OCI-LY3 (cell line): ENCODE data around the gene PRCP.

ENCODE experiments used
- H2AFZ ChIP-seq: fragments of 200-600, 300-600 bp; shearing (Covaris generic); 2 replicates; pipeline ENCODE4 v1.6.0; 2014; ENCODE audit warnings: antibody characterized with exemption, low read depth, low read length
- H3K27ac ChIP-seq: fragments of 200-600, 300-600 bp; sonication (generic); 2 replicates; pipeline ENCODE4 v1.5.1; 2014; ENCODE audit warnings: mild to moderate bottlenecking, low read length, moderate library complexity, mixed read lengths
- H3K27me3 ChIP-seq: fragments of 200-600, 300-600 bp; sonication (generic); 2 replicates; pipeline ENCODE4 v1.6.1; 2014; ENCODE audit warnings: low read depth, low read length, mixed read lengths
- H3K36me3 ChIP-seq: fragments of 200-600, 300-600 bp; sonication (generic); replicated peaks from 2 replicates; pipeline ENCODE3; 2014; ENCODE audit warnings: low read depth, low read length, mixed read lengths
- H3K4me1 ChIP-seq: fragments of 300-600, 200-600 bp; sonication (generic); 2 replicates; pipeline ENCODE4 v1.6.1; 2014; ENCODE audit warnings: low read length, mixed read lengths
- H3K4me2 ChIP-seq: fragments of 200-600, 300-600 bp; sonication (generic); 2 replicates; pipeline ENCODE4 v1.6.1; 2014; ENCODE audit warnings: low read length, mixed read lengths
- H3K4me3 ChIP-seq: fragments of 300-600, 200-600 bp; sonication (generic); 2 replicates; pipeline ENCODE4 v1.5.1; 2014; ENCODE audit warnings: antibody characterized with exemption, mild to moderate bottlenecking, low read length, moderate library complexity
- H3K79me2 ChIP-seq: fragments of 300-600, 200-600 bp; shearing (Covaris generic); 2 replicates; pipeline ENCODE4 v1.6.1; 2014; ENCODE audit warnings: mild to moderate bottlenecking, low read length, mixed read lengths
- H3K9ac ChIP-seq: fragments of 300-600, 200-600 bp; shearing (Covaris generic); 2 replicates; pipeline ENCODE4 v1.6.0; 2014; ENCODE audit warnings: mild to moderate bottlenecking, low read length, moderate library complexity
- H3K9me3 ChIP-seq: fragments of 200-600, 300-600 bp; shearing (Covaris generic); 2 replicates; pipeline ENCODE4 v1.6.1; 2014; ENCODE audit warnings: low read length, mixed read lengths; ENCODE audit not compliant: insufficient read depth
- H4K20me1 ChIP-seq: fragments of 200-600, 300-600 bp; sonication (generic); 2 replicates; pipeline ENCODE4 v1.6.1; 2016; ENCODE audit warnings: low read length, mixed read lengths; ENCODE audit not compliant: insufficient read depth
- CTCF ChIP-seq: fragments of 200-600, 300-600 bp; sonication (generic); IDR thresholded peaks from 2 replicates; pipeline ENCODE4 v1.5.1; 2014; ENCODE audit warnings: antibody characterized with exemption, low read length, low read depth
- EZH2phosphoT487 ChIP-seq: fragments of 200-600 bp; shearing (Covaris generic); IDR thresholded peaks from 2 replicates; pipeline ENCODE4 v1.6.1; 2018; ENCODE audit warnings: antibody characterized with exemption, mixed run types, low read depth

PRCP gene

GRCh38 chr11:82906236-82906635, 6.0 kb upstream of the PRCP start:
- no peak overlapping the region for H2AFZ ChIP-seq
- H3K4me1 ChIP-seq, result peaks cover 36% of the 10 kb centered on the region
- no peaks in the 10 kb centered on the region for H3K27me3 ChIP-seq
- peak overlapping the region; percentile 10 for H3K4me3 ChIP-seq
- H3K4me2 ChIP-seq, result peak overlapping the region; percentile 45
- H4K20me1 ChIP-seq, result no peaks in the 10 kb centered on the region
- peaks cover 3% of the 10 kb centered on the region for H3K36me3 ChIP-seq
- TF ChIP-seq CTCF (peak; percentile 83), EZH2phosphoT487 (no peak)
- H3K79me2 ChIP-seq, result peaks cover 91% of the 10 kb centered on the region
- H3K9me3 ChIP-seq, result no peaks in the 10 kb centered on the region
- H3K9ac ChIP-seq, result peak overlapping the region; percentile 24; the same call in 1 of the 2 replicates
- H3K27ac ChIP-seq, result no peak overlapping the region; the same call in 1 of the 2 replicates

- peaks cover 84% of the 10 kb centered on the region for H3K79me2 ChIP-seq
Observed at GRCh38 chr11:82903843-82904586, 3.8 kb upstream of the PRCP start.

GRCh38 chr11:82902880-82903279, 2.6 kb upstream of the PRCP start:
- Histone ChIP-seq H3K4me3 (peak overlapping the region; percentile 83), H3K4me2 (peak overlapping the region; percentile 80)

More at GRCh38 chr11:82903843-82904586, 3.8 kb upstream of the PRCP start:
- Histone ChIP-seq H3K27me3 (no peaks in the 10 kb centered on the region), H3K27ac (0 out of 2 replicates have a peak overlapping the region, but pooled peaks have one; percentile 2), H3K9me3 (no peaks in the 10 kb centered on the region), H3K36me3 (no peaks in the 10 kb centered on the region), H2AFZ (no peak overlapping the region), H3K4me2 (peak overlapping the region; percentile 80; the same call in 1 of the 2 replicates), H4K20me1 (0 out of 2 replicates have a peak, but pooled peaks cover 4% of the 10 kb centered on the region), H3K4me3 (no peak overlapping the region), H3K9ac (no peak overlapping the region), H3K4me1 (peaks cover 42% of the 10 kb centered on the region)
- TF ChIP-seq CTCF, result no peak
- no peak for TF ChIP-seq EZH2phosphoT487

More at GRCh38 chr11:82902880-82903279, 2.6 kb upstream of the PRCP start:
- Histone ChIP-seq H3K9ac (peak overlapping the region; percentile 69; the same call in 1 of the 2 replicates), H3K9me3 (no peaks in the 10 kb centered on the region), H3K79me2 (peaks cover 79% of the 10 kb centered on the region), H3K36me3 (no peaks in the 10 kb centered on the region), H3K27ac (no peak overlapping the region), H3K27me3 (no peaks in the 10 kb centered on the region), H4K20me1 (0 out of 2 replicates have a peak, but pooled peaks cover 4% of the 10 kb centered on the region), H3K4me1 (peaks cover 48% of the 10 kb centered on the region), H2AFZ (no peak overlapping the region)
- TF ChIP-seq CTCF (no peak), EZH2phosphoT487 (no peak)
